Islet of Langerhans (tissue), 1 donor: ENCODE data around the gene MAU2.
"Not testable (repeated sequence)": the region's sequence is repeated elsewhere in the genome, so short reads cannot be mapped to it uniquely, and the experiment has no call there.

Source experiments
- FAIRE-seq: peaks from one replicate; lab custom pipeline; 2011; peaks lifted over from hg19 to GRCh38; lab: Jason Lieb, UNC

Gene MAU2

GRCh38 chr19:19385131-19385895 lies 64.7 kb downstream of the MAU2 start:
- FAIRE-seq: no peak

DNA sequence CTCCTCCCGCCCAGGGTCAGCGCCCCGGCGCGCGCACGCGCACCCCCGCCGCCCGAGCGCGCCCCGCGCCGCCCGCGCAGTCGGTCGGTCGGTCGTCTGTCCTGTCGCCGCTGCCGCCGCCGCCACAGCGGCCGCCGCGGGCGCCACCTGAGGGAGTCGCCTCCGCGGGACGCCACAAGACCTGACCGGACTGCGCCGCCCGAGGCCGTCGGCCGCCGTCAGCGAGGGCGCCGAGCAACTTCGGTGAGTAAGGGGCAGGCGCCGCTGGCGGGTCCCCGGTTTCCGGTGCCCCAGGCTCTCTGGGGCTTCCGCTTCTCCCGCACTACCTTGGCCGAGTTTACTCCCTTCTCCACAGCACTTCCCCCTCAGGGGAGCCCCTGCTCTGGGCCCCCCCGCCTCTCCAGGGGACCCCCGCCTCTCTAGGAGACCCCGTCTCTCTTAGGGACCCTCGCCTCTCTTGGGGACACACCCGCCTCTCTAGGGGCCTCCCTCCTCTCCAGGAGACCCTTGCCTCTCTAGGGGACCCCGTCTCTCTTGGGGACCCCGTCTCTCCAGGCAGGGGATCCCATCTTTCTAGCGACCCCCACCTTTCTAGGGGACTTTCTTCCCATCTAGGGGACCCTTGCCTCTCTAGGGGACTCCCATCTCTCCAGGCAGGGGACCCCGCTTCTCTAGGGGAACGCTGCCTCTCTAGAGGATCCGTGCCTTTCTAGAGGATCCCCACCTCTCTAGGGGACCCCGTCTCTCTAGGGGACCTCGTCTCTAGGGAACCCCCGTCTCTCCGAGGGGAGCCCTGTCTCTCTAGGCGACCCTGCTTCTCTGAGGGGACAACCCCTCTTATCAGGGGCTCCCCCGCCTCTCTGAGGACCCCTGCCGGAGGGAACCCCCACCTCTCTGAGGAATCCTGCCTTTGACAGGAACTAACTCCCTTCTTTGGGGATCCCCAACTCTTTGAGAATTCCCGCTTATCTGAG lies 65.6 kb downstream of the MAU2 start:
- FAIRE-seq: no peak

DNA sequence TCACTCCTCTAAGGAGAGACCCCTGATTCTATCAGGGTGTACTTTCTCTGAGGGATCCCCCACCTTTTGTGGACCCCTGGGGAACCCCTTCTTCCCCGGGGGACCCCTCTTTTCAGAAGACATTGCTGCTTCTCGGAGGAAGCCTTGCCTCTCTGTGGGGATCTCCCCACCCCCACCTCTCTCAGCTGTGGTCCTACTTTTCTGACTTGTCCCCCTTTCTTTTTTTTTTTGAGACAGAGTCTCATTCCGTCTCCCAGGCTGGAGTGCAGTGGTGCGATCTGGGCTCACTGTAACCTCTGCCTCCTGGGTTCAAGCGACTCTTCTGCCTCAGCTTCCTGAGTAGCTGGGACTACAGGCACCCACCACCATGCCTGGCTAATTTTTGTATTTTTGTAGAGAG lies 66.5 kb downstream of the MAU2 start:
- FAIRE-seq: no peak

GRCh38 chr19:19388568-19389555 lies 68.2 kb downstream of the MAU2 start:
- no peak for FAIRE-seq

DNA sequence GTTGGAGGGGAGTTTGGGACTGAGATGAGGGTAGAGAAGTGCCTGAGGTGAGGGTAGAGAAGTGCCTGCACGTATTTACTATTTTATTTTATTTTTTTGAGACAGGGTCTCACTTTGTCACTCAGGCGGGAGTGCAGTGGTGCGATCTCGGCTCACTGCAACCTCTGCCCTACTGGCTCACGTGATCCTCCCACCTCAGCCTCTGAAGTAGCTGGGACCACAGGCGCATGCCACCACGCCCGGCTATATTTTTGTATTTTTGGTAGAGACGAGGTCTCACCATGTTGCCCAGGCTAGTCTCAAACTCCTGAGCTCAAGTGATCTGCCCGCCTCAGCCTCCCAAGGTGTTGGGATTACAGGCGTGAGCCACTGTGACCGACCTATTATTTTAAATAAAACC lies 69.1 kb downstream of the MAU2 start:
- FAIRE-seq: not testable (repeated sequence)

- FAIRE-seq: not testable (repeated sequence)
These were observed 73.7 kb downstream of the MAU2 start for GRCh38 chr19:19394333-19394732.

- no peak for FAIRE-seq
These were observed 79.3 kb downstream of the MAU2 start for GRCh38 chr19:19399733-19400433.

DNA sequence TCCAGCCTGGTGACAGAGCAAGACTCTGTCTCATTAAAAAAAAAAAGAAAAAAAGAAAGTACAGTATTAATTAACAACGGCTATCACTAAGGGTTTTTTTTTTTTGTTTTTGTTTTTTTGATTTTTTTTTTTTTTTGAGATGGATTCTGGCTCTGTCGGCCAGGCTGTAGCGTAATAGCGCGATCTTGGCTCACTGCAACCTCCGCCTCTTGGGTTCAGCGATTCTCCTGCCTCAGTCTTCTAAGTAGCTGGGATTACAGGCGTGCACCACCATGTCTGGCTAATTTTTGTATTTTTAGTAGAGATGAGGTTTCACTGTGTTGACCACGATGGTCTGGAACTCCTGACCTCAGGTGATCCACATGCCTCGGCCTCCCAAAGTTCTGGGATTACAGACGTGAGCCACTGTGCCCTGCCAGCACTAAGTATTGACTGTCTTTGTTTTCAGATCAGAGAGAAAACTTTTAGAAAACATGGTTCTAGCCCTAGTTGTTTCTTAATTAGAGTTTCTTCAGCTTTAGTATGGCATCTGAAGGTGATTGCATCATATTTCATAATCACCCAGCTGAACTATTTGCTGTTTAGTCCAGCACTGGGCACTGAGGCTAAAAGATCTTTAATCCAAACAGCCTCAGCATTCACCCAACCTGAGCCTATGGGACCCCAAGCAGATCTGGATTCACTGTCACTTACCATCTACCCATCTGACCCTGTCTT lies 82.2 kb downstream of the MAU2 start:
- FAIRE-seq: no peak

DNA sequence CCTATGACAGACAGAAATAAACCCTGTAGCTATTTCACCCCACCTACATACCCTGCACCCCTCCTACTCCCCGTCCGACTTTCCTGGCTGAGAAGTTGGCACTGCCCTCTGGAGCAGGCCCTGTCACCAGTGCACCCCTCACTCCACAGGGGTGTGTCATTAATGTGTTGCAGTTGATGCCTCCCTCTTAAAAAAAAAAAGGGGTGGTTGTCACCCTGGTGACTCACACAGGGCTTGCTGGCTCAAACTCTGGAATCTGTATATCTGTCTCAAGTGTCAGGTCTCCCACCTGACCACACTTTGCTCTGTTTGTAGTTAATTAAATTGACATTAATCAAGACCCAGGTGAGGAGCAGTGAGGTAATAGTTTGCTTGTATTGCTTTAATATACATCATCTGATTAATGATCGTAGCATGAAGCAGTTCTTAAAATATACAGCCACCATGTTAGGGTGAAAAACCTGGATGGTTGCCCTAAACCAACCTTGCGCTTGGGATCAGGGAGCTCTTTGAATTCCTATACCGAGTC lies 82.8 kb downstream of the MAU2 start:
- FAIRE-seq: no peak

DNA sequence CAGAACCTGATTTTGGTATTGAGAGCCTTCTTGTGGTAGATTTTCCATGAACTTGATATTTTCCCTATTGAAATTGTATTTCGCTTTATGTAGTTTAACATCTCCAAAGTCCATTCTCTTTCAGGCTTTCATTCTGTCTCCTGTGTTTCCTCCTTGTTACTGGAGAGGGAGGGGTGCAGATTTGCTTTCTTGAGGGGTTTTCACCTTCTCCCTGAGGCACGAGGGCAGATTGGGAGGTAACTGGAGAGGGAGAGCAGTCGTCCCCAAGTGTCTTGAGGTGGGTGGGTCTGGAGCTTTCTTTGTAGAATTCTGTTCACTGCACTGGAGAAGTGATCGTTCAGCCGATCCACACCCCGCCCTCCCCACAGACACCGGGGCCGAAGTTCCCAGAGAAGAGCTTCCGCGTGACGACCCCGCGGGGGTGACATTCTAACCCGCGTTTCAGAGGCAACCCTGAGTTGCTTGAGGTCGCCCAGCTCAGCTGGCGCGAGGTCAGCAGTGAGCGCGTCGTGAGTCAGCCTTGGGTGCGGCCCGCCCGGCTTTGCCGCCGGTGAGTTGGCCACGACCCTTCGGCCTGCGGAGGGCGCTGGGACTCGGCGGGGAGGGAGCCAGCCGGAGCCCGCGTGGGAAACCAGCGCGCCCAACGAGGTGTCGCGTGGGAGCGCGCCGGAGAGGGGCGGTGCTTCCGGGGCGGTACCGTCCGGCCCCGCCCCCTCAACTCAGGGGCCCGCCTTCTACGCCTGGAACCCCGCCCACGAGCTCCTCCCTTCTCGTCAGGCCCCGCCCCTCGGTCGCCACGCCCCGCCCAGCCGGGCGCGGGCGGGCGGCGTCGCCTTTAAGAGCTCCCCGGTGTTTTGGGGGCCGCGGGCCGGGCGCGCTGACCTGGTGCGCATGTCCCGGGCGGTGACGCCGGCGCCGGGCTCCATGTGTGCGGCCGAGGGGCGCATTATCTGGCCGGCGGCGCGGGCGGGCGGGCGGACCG lies 84.5 kb downstream of the MAU2 start, which contains the start of gene GATAD2A:
TSS of gene GATAD2A (plus strand) at position 797 of the 982 bp plus-strand sequence. CDS start 59,671 bp downstream, outside the sequence.
- no peak for FAIRE-seq

GRCh38 chr19:19405971-19406877 lies 85.6 kb downstream of the MAU2 start:
- no peak for FAIRE-seq

DNA sequence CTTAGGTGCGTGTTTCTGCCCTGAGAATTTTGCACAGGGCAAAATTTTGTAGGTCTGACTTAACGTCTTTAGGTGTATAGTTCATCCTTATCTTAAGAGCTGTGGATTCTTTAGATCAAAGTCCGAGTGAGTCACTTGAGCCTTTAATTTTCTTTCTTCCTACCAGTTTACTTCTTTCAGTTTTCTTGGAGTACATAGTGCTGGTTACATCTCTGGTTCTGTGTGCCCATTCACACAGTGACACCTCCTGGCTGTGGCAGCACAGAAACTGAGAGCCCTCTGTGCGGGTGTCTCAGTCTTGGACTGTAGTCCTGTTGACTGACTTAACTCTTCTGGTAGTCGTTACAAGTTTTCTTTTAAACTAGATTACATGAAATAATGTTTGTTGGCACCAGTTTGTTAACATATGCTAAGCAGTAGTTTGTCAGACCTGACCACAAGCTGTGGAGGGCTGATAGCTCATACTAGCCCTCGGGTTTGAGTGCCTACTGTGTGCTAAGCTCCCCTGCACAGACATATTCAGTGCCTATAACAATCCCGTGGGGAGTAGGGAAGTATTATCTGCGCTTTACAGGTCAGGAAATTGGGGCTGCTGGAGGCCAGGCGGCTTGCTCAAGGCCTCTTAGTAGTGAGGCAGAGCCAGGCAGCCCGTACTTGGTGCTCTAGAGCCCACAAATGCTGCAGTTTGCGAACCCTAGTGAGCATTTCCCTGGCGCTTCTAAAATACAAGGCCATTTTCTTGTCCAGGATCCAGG lies 86.4 kb downstream of the MAU2 start:
- FAIRE-seq: no peak

GRCh38 chr19:19407633-19407930 lies 87.0 kb downstream of the MAU2 start:
- no peak for FAIRE-seq
